MCF 10A (cell line): ENCODE results near the gene SP5. TPM values are rescaled to one million over a fixed set of nuclear protein-coding genes. Genes with fewer than 3 reads are reported as not detected.
A peak's percentile ranks its signal among the peaks of the same experiment; 100 is the strongest.

Source experiments
- Bru-seq: library from RNA; stranded (reverse); fragments of 400-500 nt; gene quantifications from one replicate; lab custom pipeline; 2021; lab: Mats Ljungman, UMichigan
- BruChase-seq, 2 experiments: library from RNA; stranded (reverse); fragments of 400-500 nt; gene quantifications; one replicate each; lab custom pipeline; 2021; lab: Mats Ljungman, UMichigan
- BruUV-seq: library from RNA; stranded (reverse); fragments of 400-500 nt; replicated peaks from 2 replicates; lab custom pipeline; 2021; lab: Mats Ljungman, UMichigan
- CTCF ChIA-PET: fragments of 300-600 bp; sonication (Branson Sonifier 250); formaldehyde crosslinking; extraction: SDS; loops from one replicate; lab custom pipeline; 2021; ENCODE audit warnings: antibody characterized with exemption, inconsistent platforms; lab: Yijun Ruan, JAX
- POLR2A ChIA-PET: fragments of 300-600, 350-650 bp; sonication (Branson Sonifier 250); formaldehyde crosslinking; extraction: SDS; loops from one replicate; lab custom pipeline; 2020; ENCODE audit warnings: antibody characterized with exemption, inconsistent platforms; lab: Yijun Ruan, JAX
- DNase-seq: peaks from one replicate; pipeline ENCODE4 v3.0.0-alpha.2; 2018; ENCODE audit not compliant: unreplicated experiment
- H3K27ac Mint-ChIP-seq: one replicate; pipeline ENCODE4 v1.8.0; 2022; ENCODE audit warnings: mild to moderate bottlenecking, low read depth, mixed read lengths; ENCODE audit not compliant: unreplicated experiment
- H3K27me3 Mint-ChIP-seq: one replicate; pipeline ENCODE4 v1.8.0; 2022; ENCODE audit warnings: mixed read lengths; ENCODE audit not compliant: insufficient read depth, unreplicated experiment
- H3K36me3 Mint-ChIP-seq: one replicate; pipeline ENCODE4 v1.8.0; 2022; ENCODE audit warnings: mild to moderate bottlenecking, moderate library complexity, mixed read lengths; ENCODE audit not compliant: insufficient read depth, unreplicated experiment
- H3K4me1 Mint-ChIP-seq: one replicate; pipeline ENCODE4 v1.8.0; 2022; ENCODE audit warnings: mixed read lengths; ENCODE audit not compliant: insufficient read depth, unreplicated experiment
- H3K4me3 Mint-ChIP-seq: one replicate; pipeline ENCODE4 v1.8.0; 2022; ENCODE audit warnings: mild to moderate bottlenecking, moderate library complexity, mixed read lengths; ENCODE audit not compliant: unreplicated experiment
- H3K9me3 Mint-ChIP-seq: one replicate; pipeline ENCODE4 v1.8.0; 2022; ENCODE audit warnings: mixed read lengths; ENCODE audit not compliant: unreplicated experiment
- CTCF ChIP-seq: fragments of 200-600 bp; IDR thresholded peaks from one replicate; pipeline ENCODE4 v1.8.0; 2022; ENCODE audit warnings: antibody characterized with exemption, mild to moderate bottlenecking; ENCODE audit not compliant: unreplicated experiment
- intact Hi-C: fragments of 100-400 bp; cut with micrococcal nuclease; formaldehyde crosslinking; loops from 2 replicates; pipeline ENCODE4 v1.14.1; 2022
- long read RNA-seq: library from polyadenylated mRNA; stranded (forward); transcript quantifications from one replicate; pipeline ENCODE4 v2.0.0, GENCODE V29; 2022
- total RNA-seq: library from RNA; stranded (reverse); gene quantifications from 2 replicates; pipeline ENCODE4 v1.2.3, GENCODE V29; 2022

SP5 gene
- not detected in 2 replicates for total RNA-seq
- not detected for Bru-seq, nascent RNA
- not detected for BruChase-seq, experiment 1, labeled RNA remaining after a 6-hour chase
- percentile 11 among the genes with signal in this experiment for BruChase-seq, experiment 2, labeled RNA remaining after a 2-hour chase
- long read RNA-seq, result 0 reads

- H3K27me3 Mint-ChIP-seq, result peaks cover 44% of the 10 kb centered on the region
- peak within 1 kb of the TSS; percentile 4 for H3K27ac Mint-ChIP-seq
- peak; percentile 62 for DNase-seq
- ChIA-PET CTCF (interaction anchor here (0.6 to 1.2 kb wide), 6 partner anchors 14 to 306 kb away, joined by 3 to 6 read pairs (median 4); no protein-coding TSS in a partner anchor), POLR2A (interaction anchor here (0.6 to 1.2 kb wide), 4 partner anchors 24 to 1518 kb away, joined by 3 read pairs; no protein-coding TSS in a partner anchor)
- H3K9me3 Mint-ChIP-seq, result no peaks in the 10 kb centered on the region
- no peaks in the 10 kb centered on the region for H3K36me3 Mint-ChIP-seq
- H3K4me1 Mint-ChIP-seq, result no peaks in the 10 kb centered on the region
- no TSS peak for BruUV-seq
- no peak for TF ChIP-seq CTCF
- intact Hi-C loops, result loop anchor here (5.0 kb wide), 1 partner anchor 308 kb away; no protein-coding TSS in a partner anchor
- peak within 1 kb of the TSS; percentile 69 for H3K4me3 Mint-ChIP-seq
Measured at GRCh38 chr2:170715062-170715931, at the start of gene SP5. Gene SP5, plus strand, starts transcription at chr2:170715337. Its CDS starts 176 bp downstream, at chr2:170715513.

- H3K36me3 Mint-ChIP-seq, result no peaks in the 10 kb centered on the region
- ChIA-PET CTCF (interaction anchor here (1.1 kb wide), 1 partner anchor 19 kb away, joined by 4 read pairs; no protein-coding TSS in a partner anchor), POLR2A (no interaction called here)
- no TSS peak for BruUV-seq
- H3K4me1 Mint-ChIP-seq, result peaks cover under 1% of the 10 kb centered on the region
- no peak for TF ChIP-seq CTCF
- H3K9me3 Mint-ChIP-seq, result no peaks in the 10 kb centered on the region
- H3K4me3 Mint-ChIP-seq, result no peak overlapping the region
- DNase-seq, result no peak
- intact Hi-C loops, result no loop called here
- H3K27me3 Mint-ChIP-seq, result peaks cover 7% of the 10 kb centered on the region
- H3K27ac Mint-ChIP-seq, result no peak overlapping the region
Measured at GRCh38 chr2:170665743-170666142, 49.4 kb upstream of the SP5 start.

- ChIA-PET POLR2A (no interaction called here), CTCF (interaction anchor here (0.7 kb wide), 1 partner anchor 180 kb away, joined by 5 read pairs; no protein-coding TSS in a partner anchor)
- Mint-ChIP-seq H3K4me3 (no peak overlapping the region), H3K4me1 (no peaks in the 10 kb centered on the region), H3K9me3 (no peaks in the 10 kb centered on the region), H3K27me3 (peaks cover 7% of the 10 kb centered on the region), H3K27ac (no peak overlapping the region), H3K36me3 (no peaks in the 10 kb centered on the region)
- TF ChIP-seq CTCF, result no peak
- no peak for DNase-seq
- no TSS peak for BruUV-seq
- intact Hi-C loops, result no loop called here
Measured at GRCh38 chr2:170669909-170670308, 45.2 kb upstream of the SP5 start.

GRCh38 chr2:170670651-170671050 lies 44.5 kb upstream of the SP5 start:
- ChIA-PET CTCF (interaction anchor here (0.6 kb wide), 1 partner anchor 120 kb away, joined by 3 read pairs; no protein-coding TSS in a partner anchor), POLR2A (interaction anchor here (0.5 kb wide), 1 partner anchor 212 kb away, joined by 3 read pairs; no protein-coding TSS in a partner anchor)

More at GRCh38 chr2:170670651-170671050, 44.5 kb upstream of the SP5 start:
- Mint-ChIP-seq H3K27me3 (peaks cover 3% of the 10 kb centered on the region), H3K9me3 (no peaks in the 10 kb centered on the region), H3K4me3 (no peak overlapping the region), H3K27ac (no peak overlapping the region), H3K36me3 (no peaks in the 10 kb centered on the region), H3K4me1 (no peaks in the 10 kb centered on the region)
- DNase-seq, result no peak
- intact Hi-C loops, result no loop called here
- no TSS peak for BruUV-seq
- no peak for TF ChIP-seq CTCF
